ENCODE measurements around the gene FMR1. TPM values are rescaled to one million over a fixed set of nuclear protein-coding genes. Genes with fewer than 3 reads are reported as not detected.

Gene FMR1
- polyA plus RNA-seq, 4 donors = 66.5 to 93.0 (median 83.5) TPM

GRCh38 chrX:147914591-147914990, 2.9 kb downstream of the FMR1 start:
- DNase-seq (ENCODE audit: low read depth in 4 of 4, low spot score in 3 of 4) = no peak

GRCh38 chrX:147916375-147916968, 4.8 kb downstream of the FMR1 start:
- no peak for DNase-seq (ENCODE audit: low read depth in 4 of 4, low spot score in 3 of 4)

GRCh38 chrX:147917700-147918695, 6.3 kb downstream of the FMR1 start:
- no peak for DNase-seq (ENCODE audit: low read depth in 4 of 4, low spot score in 3 of 4)

GRCh38 chrX:147920161-147920666, 8.5 kb downstream of the FMR1 start:
- no peak for DNase-seq (ENCODE audit: low read depth in 4 of 4, low spot score in 3 of 4)

- no peak for DNase-seq (ENCODE audit: low read depth in 4 of 4, low spot score in 3 of 4)
These were observed 11.9 kb downstream of the FMR1 start for GRCh38 chrX:147923605-147924004.

GRCh38 chrX:147927256-147927655, 15.5 kb downstream of the FMR1 start:
- no peak for DNase-seq (ENCODE audit: low read depth in 4 of 4, low spot score in 3 of 4)

GRCh38 chrX:147933815-147934214, 22.1 kb downstream of the FMR1 start:
- no peak for DNase-seq (ENCODE audit: low read depth in 4 of 4, low spot score in 3 of 4)

- DNase-seq (ENCODE audit: low read depth in 4 of 4, low spot score in 3 of 4) = no peak
These were observed 23.5 kb downstream of the FMR1 start for GRCh38 chrX:147935156-147935758.

- no peak for DNase-seq (ENCODE audit: low read depth in 4 of 4, low spot score in 3 of 4)
These were observed 33.6 kb downstream of the FMR1 start for GRCh38 chrX:147945286-147945685.

- DNase-seq (ENCODE audit: low read depth in 4 of 4, low spot score in 3 of 4) = no peak
These were observed 36.8 kb downstream of the FMR1 start for GRCh38 chrX:147948531-147948930.

GRCh38 chrX:147950352-147950751, 38.6 kb downstream of the FMR1 start:
- no peak for DNase-seq (ENCODE audit: low read depth in 4 of 4, low spot score in 3 of 4)

GRCh38 chrX:147953976-147954375, 42.3 kb downstream of the FMR1 start:
- no peak for DNase-seq (ENCODE audit: low read depth in 4 of 4, low spot score in 3 of 4)

GRCh38 chrX:147957291-147957690, 45.6 kb downstream of the FMR1 start:
- DNase-seq (ENCODE audit: low read depth in 4 of 4, low spot score in 3 of 4) = no peak

GRCh38 chrX:147958291-147958690, 46.6 kb downstream of the FMR1 start:
- DNase-seq (ENCODE audit: low read depth in 4 of 4, low spot score in 3 of 4) = no peak

- DNase-seq (ENCODE audit: low read depth in 4 of 4, low spot score in 3 of 4) = no peak
These were observed 49.0 kb downstream of the FMR1 start for GRCh38 chrX:147960722-147961121.

- DNase-seq (ENCODE audit: low read depth in 4 of 4, low spot score in 3 of 4) = no peak
These were observed 50.8 kb downstream of the FMR1 start for GRCh38 chrX:147962476-147962875.

GRCh38 chrX:147978931-147979330, 67.2 kb downstream of the FMR1 start:
- DNase-seq (ENCODE audit: low read depth in 4 of 4, low spot score in 3 of 4) = no peak

- DNase-seq (ENCODE audit: low read depth in 4 of 4, low spot score in 3 of 4) = no peak
These were observed 69.5 kb downstream of the FMR1 start, which contains the start of gene FMR1NB for GRCh38 chrX:147981038-147981752. TSS of gene FMR1NB (plus strand) at chrX:147981337. CDS start at chrX:147981403, 66 bp downstream.
